Activated naive CD8-positive, alpha-beta T cell treated with anti-CD3 and anti-CD28 coated beads, Interleukin-2, amount 50 U/mL, for 16 hours (primary cell): ENCODE measurements around the gene CARD10.
"Not testable (repeated sequence)": the region's sequence is repeated elsewhere in the genome, so short reads cannot be mapped to it uniquely, and the experiment has no call there.

Source experiments
- DNase-seq: peaks from one replicate; pipeline ENCODE4 v3.0.0-alpha.2; 2020; ENCODE audit warnings: low read depth, low spot score

Gene CARD10

DNA sequence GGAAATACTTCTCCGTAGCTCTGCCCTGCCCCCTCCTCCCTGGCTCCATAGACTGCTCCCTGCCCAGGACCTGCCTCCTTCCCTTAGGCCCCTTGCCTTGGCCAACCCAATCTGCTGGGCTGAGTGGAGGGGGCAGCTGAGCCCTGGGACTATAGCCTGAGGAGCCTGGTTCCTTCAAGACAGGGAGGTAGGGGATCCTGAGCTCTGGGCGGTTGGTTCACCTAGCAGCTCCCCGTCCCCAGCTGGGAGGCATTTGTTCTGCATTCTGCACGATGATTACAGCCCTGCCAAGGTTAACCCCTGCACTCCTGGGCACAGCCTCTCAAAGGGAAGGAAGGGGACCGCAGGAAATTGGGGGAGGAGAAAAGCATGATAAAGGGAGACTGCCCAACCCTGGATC is 37.5 kb upstream of the CARD10 start:
- no peak for DNase-seq

DNA sequence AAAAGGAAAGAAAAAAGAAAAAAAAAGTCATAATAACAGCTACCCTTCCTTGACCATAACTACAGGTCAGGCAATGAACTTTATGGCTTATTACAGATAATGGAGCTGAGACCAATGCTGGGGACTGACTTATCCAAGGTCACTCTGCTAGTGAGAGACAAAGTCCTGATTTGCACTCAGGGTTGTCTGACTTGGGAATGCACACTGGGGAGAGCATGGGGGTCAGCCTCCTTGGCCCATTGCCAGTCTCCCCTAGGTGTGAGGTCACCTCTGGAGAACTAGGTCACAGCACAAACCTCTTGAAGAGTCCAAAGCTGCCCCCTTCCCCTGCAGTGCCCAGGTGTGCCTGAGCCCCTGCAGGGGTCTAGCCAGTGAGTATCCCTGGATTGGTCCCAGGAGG is 35.8 kb upstream of the CARD10 start:
- DNase-seq = no peak

DNA sequence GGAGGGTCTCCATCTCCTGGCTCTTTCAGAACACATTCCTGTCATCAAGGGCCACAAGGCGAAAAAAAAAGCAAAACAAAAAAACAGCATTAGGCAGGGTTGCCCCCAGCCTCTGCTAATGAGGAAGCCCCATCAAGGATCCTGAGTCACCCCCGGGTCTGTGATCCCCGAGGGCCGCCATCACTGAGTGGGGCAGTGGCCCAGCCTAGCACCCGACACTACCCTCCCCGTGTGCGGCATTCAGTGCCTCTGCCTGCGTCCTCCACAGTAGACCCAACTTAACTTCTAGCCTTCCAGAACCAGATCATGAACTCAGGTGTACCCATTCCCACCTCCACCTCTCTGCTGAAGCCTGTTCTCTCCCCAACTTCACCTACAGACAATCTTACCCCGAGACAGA is 34.5 kb upstream of the CARD10 start:
- no peak for DNase-seq

DNA sequence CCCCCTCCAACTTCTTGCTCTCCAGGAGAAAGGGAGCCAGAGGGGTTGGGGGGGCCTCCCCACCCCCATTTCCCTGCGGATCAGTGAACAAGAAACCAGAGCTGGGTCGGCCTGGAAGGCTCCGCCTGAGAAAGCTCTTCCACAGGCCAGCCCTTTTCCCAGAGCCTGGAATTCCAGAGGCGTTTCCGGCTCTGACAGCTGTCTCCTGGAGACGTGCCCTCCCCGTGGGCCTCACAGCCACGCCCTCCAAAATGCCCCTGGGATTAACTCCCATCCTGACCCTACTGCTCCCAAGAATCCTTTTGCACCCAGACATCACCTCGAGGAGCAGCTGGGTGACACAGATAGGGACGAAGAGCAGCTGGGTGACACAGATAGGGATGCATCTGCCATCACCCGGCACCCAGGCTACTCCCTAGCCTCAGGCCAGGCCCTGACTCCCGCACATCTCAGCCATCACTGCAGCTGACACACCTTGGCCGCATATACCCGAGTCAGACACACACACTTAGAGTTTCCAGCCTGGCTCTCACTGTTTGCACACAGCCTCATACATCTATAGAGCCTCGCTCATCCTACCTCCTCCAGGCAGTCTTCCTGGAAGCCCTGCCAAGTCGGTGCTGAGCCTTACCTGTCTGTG is 33.4 kb upstream of the CARD10 start:
- DNase-seq = no peak

DNA sequence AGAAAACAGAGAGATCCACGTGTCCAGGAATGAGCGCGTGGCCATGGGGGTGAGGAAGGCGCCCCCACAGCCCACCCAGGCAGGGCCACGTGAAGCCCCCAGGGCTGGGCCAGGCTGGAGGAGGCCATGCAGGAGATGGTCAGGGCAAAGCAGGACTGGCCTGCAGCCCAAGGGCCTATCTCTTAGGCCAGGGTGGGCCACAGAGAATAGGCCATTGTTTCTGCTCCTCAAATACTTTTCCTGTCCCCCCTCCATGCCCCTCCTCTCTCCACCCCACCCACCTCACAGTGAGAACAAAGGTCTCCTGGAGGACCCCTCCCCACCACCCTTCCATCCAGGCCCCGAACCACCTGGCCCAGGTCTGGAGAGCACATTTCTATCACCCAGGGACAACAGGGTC is 32.8 kb upstream of the CARD10 start:
- DNase-seq = no peak

DNA sequence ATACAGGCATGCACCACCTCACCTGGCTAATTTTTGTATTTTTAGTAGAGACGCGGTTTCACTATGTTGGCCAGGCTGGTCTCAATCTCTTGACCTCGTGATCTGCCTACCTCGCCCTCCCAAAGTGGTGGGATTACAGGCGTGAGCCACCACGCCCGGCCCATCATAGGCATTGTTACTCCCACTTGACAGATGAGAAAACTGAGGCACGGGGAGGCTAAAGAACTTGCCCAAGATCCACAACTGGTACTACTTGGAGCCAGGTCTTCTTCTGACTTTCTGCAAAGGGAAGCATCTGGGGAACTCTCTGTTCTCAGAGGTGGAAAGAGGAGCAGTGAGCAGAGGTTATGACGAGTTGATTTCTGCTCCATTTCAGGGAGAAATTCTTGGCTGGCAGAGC is 31.7 kb upstream of the CARD10 start:
- not testable (repeated sequence) for DNase-seq

DNA sequence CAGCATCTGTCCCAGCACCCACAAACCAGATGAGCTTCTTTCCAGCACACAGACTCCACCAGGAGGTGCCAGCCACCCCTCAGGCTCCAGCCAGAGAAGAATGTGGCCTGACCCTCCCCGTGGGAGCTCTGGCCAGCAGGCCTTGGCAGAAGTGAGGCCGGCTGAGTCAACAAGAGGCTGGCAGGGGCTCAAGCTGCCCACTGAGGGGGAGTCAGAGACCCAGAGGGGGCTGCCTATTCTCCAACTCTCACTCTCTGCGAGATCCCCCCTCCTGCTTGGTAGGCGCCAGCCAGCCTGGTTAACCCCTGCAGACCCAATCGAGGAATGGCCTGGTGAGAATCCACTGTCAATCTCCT is 30.5 kb upstream of the CARD10 start:
- no peak for DNase-seq

DNA sequence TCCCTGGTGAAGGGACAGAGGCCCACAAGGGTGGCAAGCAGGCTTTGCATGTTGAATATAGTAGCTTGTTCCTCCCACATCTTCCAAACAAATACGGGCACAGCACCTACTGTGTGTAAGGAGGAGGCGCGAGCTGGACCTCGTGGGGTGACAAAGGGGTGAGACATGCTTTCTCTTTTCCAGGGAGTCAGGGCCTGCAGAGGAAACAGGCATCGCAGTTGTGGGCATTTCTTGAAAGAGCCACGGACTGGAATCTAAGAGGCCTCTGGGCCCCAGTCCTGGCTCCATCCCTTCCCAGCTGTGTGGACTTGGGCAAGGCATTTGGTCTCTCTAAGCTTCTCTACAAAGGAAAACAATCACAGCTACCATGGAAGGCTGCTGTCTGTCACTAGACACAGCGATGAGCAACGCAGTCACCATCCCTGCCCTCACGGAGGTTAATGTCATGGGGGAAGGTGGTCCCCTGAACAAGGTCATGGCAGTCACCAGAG is 28.1 kb upstream of the CARD10 start:
- DNase-seq = no peak

DNA sequence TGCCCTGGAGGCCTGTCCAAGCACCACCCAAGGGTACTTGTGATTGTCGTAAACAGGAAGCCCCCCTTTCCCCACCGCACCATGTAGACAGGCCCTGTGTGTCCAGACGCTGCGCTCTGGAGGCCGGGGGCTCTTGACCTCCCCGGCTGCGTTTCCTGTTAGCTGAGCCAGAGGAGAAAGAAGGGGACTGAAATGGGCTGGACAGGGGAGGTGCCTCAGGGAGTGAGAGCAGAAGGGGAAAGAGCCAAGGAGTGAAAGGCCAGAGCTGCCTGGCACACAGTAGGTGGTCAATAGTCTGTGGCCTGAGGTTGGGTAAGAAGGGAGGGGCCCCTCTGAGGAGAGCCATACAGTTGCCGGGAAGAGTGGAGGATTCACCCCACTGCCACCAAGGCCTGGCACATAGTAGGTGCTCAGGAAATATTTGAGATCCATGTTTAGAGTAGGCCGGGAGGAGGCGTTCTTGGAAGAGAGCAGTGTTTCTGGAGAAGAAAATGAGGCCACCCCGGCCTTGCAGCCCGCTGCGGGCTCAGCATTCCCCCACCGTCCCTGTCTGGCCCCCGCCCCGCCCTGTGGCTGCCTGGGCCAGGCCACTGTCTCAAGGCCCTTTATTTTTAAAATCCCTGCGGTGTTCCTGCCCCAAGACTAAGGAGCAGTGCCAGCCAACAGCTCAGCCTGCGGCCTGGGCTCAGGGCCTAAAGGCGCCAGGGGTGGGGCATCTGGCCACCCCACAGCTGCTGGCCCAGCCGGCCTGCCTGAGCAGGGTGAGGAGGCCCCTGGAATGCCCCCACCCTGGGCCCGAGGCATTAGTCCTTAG is 27.4 kb upstream of the CARD10 start:
- no peak for DNase-seq

DNA sequence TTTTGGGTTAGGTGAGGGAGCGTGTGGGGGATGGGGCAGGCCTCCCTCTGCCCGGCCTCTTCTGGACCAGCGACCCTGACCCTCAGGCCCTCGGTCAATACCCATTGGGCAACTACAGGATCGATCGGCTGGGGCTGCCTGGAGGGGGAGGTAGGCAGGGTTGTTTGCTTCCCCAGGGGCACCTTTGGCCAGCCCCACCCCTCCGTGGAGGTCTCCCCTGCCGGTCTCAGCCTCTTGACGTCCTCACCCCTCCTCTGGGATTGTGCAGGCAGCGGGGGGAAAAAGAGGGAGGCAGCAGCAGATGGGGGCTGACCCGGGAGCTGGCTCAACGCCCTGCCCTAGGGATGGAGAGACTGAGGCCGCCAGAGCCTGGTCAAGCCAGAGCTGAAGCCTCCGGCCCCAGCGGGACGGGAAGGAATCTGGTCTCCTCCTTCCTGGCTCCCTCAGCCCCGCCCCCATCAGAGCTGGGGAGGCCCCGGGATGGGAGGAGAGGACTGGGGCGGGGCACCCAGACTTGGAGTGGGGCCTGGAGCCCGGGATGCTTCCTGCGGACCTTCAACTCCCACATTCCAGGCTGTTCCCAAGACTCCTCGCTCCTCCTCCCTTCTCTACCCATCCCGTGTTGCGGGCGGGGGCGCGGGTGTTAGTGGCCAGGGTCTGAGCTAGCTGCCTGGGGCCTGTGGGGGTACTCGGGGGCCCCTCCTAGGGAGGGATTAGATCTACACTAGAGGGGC is 26.7 kb upstream of the CARD10 start:
- no peak for DNase-seq

DNA sequence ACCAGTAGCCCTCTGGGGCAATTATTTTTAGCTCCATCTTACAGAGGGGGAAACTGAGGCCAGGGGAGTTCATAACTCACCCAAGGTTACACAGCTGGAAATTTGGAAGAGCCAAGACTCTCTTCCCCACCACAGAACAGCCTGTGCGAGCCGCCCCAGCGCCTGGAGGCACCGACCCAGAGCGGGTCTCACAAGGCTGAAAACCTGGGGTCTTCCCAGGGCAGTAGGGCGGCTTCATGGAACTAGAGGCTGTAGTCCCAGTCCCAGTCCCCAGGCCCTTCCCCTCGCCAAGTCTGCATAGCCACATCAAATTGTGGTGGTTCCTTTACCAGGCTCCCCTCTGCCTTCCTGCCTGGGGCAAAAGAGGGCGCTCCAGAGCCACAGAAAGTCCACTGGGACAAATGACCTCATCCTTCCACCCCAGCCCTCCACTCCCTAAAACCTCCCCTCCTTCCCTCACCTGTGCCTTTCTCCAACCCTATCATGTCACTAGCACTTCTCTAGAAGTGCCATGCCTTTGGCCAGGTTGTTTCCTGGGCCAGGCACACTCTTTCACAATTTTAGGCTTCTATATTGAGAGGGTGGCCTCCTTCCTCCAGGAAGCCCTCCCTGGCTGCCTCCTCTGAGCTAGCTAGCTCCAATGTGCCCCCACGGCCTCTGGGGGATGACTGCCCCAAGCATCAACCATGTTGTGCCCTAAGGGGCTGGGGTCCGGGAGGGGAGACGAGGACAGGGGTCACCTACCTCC is 25.9 kb upstream of the CARD10 start:
- no peak for DNase-seq

DNA sequence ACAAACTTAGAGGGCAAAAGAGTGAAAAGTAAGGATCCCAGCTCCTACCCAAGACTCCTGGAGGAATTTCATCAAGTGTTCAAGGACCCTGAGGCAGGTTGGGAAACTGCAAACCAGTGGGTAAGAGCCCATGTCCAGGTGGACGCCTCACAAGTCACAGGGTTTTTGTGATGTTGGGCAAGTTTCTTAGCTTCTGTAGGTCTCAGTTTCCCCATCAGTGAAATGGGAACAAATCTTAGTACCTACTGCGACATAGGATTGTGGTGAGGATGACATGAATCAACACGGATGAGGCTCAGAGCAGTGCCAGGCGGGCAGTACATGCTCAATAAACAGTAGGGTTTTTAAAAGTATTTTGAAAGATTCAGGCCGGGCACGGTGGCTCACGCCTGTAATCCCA is 23.7 kb upstream of the CARD10 start:
- DNase-seq = no peak

DNA sequence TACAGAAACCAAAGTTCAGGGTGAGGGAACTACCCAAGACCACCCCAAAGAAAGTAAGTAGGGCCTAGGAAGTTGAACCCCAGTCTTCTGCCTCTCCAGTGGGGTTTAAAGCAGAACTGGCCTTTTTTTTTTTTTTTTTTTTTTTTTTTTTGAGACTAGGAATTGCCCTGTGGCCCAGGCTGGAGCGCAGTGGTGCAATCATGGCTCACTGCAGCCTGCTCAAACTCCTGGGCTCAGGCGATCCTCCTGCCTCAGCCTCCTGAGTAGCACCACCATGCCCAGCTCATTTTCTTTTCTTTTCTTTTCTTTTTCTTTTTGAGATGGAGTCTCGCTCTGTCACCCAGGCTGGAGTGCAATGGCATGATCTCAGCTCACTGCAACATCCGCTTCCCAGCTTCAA is 23.2 kb upstream of the CARD10 start:
- not testable (repeated sequence) for DNase-seq

DNA sequence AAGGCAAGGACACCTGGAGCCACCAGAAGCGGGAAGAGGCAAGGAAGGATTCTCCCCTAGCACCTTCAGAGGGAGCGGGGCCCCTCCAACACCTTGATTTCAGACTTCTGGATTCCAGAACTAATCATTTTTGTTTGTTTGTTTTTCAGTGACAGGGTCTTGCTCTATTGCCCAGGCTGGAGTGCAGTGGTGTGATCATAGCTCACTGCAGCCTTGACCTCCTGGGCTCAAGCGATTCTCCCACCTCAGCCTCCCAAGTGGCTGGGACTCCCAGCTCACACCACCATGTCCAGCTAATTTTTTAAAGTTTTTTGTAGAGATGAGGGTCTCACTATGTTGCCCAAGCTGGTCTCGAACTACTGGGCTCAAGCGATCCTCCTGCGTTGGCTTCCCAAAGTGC is 20.6 kb upstream of the CARD10 start:
- not testable (repeated sequence) for DNase-seq

DNA sequence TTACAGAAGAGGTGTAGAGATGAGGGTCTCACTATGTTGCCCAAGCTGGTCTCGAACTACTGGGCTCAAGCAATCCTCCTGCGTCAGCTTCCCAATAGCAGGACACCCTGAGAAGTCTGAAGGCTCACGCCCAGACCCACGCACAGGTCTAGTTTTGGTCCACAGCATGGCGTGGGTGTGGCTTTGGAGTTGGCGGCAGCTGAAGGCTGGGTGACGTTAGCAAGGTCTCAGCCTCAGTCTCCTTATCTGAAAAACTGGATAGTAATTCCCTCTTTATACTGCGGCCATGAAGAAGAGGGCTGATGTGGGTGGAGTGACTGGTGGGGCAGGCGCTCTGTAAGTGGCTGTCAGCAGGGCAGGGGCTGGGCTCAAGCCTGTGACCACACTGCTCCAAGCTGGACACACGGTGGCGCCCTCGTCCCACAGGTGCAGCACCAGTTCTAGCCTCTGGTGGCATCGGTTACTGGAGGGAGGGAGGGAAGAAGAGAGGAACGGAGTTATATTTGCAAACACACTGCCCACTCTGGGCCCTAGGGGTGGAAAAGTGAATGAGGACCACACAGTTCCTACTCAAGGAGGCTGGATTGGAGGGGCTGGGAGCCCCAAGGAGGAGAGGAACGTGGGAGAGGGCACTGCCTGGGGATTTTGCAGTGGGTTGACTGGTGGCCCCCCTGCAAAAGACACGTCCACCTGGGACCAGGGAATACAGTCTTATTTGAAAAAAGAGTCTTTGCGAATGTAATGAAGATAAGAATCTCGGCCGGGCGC is 19.6 kb upstream of the CARD10 start:
- DNase-seq = peak; percentile 89

DNA sequence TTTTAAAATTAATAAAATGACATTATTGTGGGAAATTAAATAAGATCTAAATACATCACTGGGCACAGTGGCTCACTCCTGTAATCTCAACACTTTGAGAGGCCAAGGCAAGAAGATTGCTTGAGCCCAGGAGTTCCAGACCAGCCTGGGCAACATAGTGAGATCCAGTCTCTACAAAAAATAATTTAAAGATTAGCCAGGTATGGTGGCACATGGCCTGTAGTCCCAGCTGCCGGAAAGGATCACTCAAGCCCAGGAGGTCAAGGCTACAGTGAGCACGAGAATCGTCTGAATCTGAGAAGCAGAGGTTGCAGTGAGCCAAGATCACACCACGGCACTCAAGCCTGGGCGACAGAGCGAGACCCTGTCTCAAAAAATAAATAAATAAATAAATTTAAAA is 15.9 kb upstream of the CARD10 start:
- no peak for DNase-seq

DNA sequence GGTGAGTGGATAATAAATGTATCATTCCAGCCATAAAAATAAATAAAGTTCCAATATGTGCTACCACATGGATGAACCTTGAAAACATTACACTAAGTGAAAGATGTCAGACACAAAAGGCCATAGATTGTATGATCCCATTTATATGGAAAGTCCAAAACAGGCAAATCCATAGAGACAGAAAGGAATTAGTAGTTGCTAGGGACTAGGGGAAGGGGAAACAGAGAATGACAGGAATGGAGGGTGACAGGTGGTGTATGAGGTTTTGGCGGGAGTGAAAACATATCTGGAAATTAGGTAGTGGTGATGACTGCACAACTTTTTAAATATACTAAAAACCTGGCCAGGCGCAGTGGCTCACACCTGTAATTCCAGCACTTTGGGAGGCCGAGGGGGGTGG is 15.2 kb upstream of the CARD10 start:
- DNase-seq = no peak

DNA sequence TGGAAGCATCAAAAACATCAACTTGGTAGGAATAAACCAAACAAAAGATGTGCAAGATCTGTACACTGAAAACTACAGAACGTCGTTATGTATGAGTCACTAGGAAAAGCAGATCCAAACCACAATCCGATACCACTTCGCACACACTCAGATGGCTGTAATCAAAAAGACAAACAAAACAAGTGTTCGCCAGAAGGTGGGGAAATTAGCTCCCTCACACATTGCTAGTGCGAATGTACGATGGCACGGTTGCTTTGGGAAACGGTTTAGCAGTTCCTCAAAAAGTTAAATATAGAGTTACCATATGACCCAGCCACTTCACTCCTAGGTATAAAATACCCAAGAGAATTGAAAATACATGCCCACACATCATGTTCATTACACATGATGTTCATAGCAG is 14.8 kb upstream of the CARD10 start:
- DNase-seq = no peak

DNA sequence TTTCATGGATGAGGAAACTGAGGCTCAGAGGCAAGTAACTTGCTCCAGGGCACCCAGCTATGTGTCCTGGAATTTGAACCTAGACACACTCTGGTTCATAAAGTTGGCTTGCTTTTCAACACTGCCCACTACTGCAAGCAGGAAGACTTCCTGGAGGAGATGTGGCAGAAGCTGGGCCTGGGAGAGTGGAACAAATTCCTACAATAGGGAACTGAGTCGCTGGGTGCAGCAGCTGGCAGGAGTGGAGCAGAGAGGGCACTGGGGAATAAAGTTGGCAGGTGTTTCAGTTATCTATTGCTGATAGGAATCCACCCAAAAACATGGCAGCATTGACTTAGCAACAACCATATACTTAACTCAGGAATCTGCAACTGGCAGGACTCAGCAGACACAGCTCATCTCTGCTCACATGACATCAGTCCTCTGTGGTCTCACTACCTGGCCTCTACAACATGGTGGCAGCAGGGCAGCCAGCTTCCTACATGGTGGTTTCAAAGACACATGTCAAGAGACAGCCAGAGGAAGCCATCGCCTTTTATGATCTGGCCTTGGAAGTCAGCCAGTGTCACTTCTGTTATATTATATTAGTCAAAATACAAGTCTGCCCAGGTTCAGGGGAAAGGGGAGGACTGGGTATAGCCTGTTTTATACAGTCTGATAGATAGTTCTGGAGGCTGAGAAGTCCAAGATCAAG is 10.6 kb upstream of the CARD10 start:
- DNase-seq = no peak

DNA sequence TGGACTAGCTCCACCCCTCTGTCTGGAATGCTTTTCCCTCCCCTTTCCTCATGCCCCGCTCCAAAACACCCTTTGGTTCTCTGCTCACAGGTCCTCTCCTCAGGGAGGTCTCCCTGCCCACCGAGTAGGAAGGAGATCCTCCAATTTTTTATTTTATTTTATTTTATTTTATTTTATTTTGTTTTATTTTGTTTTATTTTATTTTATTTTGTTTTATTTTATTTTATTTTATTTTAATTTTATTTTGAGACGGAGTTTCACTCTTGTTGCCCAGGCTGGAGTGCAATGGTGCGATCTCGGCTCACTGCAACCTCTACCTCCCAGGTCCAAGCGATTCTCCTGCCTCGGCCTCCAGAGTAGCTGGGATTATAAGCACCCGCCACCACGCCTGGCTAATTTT is 8.7 kb upstream of the CARD10 start:
- DNase-seq = not testable (repeated sequence)
